Parathyroid adenoma (tissue), 2 donors: Measurements from ENCODE around the gene RNASE7.
A peak's percentile ranks its signal among the peaks of the same experiment; 100 is the strongest.

Experiments
- H2AFZ ChIP-seq: fragments of 300-600 bp; sonication (generic); one replicate; pipeline ENCODE4 v1.7.0; 2017; ENCODE audit warnings: antibody characterized with exemption, mild to moderate bottlenecking
- H3K27ac ChIP-seq: fragments of 300-600 bp; sonication (generic); one replicate; pipeline ENCODE4 v1.7.0; 2017
- H3K27me3 ChIP-seq: fragments of 300-600 bp; sonication (generic); one replicate; pipeline ENCODE4 v1.7.0; 2017; ENCODE audit warnings: low read length; ENCODE audit not compliant: control insufficient read depth, insufficient read depth
- H3K36me3 ChIP-seq: fragments of 300-600 bp; sonication (generic); one replicate; pipeline ENCODE4 v1.7.0; 2017; ENCODE audit warnings: low read length; ENCODE audit not compliant: control insufficient read depth, insufficient read depth
- H3K4me1 ChIP-seq: fragments of 300-600 bp; sonication (generic); one replicate; pipeline ENCODE4 v1.7.0; 2017; ENCODE audit warnings: control low read depth
- H3K4me2 ChIP-seq: fragments of 300-600 bp; sonication (generic); one replicate; pipeline ENCODE4 v1.7.0; 2017; ENCODE audit warnings: low read length
- H3K4me3 ChIP-seq: fragments of 300-600 bp; sonication (generic); one replicate; pipeline ENCODE4 v1.7.0; 2017; ENCODE audit warnings: low read depth, low read length
- H3K79me2 ChIP-seq: fragments of 300-600 bp; sonication (generic); one replicate; pipeline ENCODE4 v1.7.0; 2017; ENCODE audit warnings: control low read depth
- H3K9ac ChIP-seq: fragments of 300-600 bp; sonication (generic); one replicate; pipeline ENCODE4 v1.7.0; 2017; ENCODE audit warnings: mild to moderate bottlenecking
- H3K9me3 ChIP-seq: fragments of 300-600 bp; sonication (generic); one replicate; pipeline ENCODE4 v1.7.0; 2017; ENCODE audit warnings: low read length; ENCODE audit not compliant: control insufficient read depth
- CTCF ChIP-seq: fragments of 300-600 bp; sonication (generic); IDR thresholded peaks from one replicate; pipeline ENCODE4 v1.7.0; 2017; ENCODE audit warnings: antibody characterized with exemption, mild to moderate bottlenecking
- donor health status: primary hyperparathyroidism.

RNASE7 gene

GRCh38 chr14:21041676-21042433, at the start of gene RNASE7:
Gene RNASE7, plus strand, starts transcription at chr14:21042362. Its CDS starts 631 bp downstream, at chr14:21042993.
- peak within 1 kb of the TSS; percentile 69 for H2AFZ ChIP-seq
- peak within 1 kb of the TSS; percentile 96 for H3K27ac ChIP-seq
- H3K9ac ChIP-seq, result peak within 1 kb of the TSS; percentile 13
- no peaks in the 10 kb centered on the region for H3K9me3 ChIP-seq
- no peaks in the 10 kb centered on the region for H3K79me2 ChIP-seq
- H3K4me1 ChIP-seq, result peaks cover 74% of the 10 kb centered on the region
- no peak for TF ChIP-seq CTCF
- peak within 1 kb of the TSS; percentile 18 for H3K4me2 ChIP-seq
- no peak within 1 kb of the TSS for H3K4me3 ChIP-seq
- H3K27me3 ChIP-seq, result no peaks in the 10 kb centered on the region
- H3K36me3 ChIP-seq, result no peaks in the 10 kb centered on the region

GRCh38 chr14:20996521-20996920, 45.6 kb upstream of the RNASE7 start:
- no peak overlapping the region for H2AFZ ChIP-seq
- no peaks in the 10 kb centered on the region for H3K36me3 ChIP-seq
- H3K79me2 ChIP-seq, result peaks cover 2% of the 10 kb centered on the region
- H3K27ac ChIP-seq, result no peak overlapping the region
- no peaks in the 10 kb centered on the region for H3K27me3 ChIP-seq
- H3K4me1 ChIP-seq, result peaks cover 28% of the 10 kb centered on the region
- H3K9me3 ChIP-seq, result no peaks in the 10 kb centered on the region
- no peak overlapping the region for H3K4me2 ChIP-seq
- no peak for TF ChIP-seq CTCF
- H3K9ac ChIP-seq, result no peak overlapping the region
- no peak overlapping the region for H3K4me3 ChIP-seq

GRCh38 chr14:20997115-20997514, 45.0 kb upstream of the RNASE7 start:
- Histone ChIP-seq H3K27ac (no peak overlapping the region), H3K9ac (no peak overlapping the region), H3K36me3 (no peaks in the 10 kb centered on the region), H3K4me1 (peaks cover 27% of the 10 kb centered on the region), H3K4me3 (no peak overlapping the region), H3K4me2 (no peak overlapping the region), H3K27me3 (no peaks in the 10 kb centered on the region), H3K9me3 (no peaks in the 10 kb centered on the region), H3K79me2 (no peaks in the 10 kb centered on the region), H2AFZ (no peak overlapping the region)
- no peak for TF ChIP-seq CTCF

DNA sequence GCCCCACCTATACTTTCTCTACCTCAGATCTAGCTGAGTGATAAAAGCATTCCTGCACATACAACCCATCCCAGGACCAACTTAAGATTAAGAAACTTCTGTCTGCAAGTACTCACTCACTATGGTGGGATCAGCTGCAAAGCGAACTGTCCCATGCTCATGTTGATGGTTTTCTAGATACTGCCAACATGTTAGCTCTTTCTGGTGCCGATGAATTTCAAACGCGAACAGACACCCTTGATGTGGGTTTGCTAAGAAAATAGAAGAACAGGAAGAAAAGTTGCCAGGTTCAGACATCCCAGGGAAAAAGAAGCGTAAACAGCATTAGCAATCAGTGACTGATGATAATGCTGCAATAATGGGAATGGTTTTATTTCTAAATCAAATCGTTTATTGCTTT, 44.6 kb upstream of the RNASE7 start:
- H3K79me2 ChIP-seq, result no peaks in the 10 kb centered on the region
- no peaks in the 10 kb centered on the region for H3K36me3 ChIP-seq
- no peaks in the 10 kb centered on the region for H3K27me3 ChIP-seq
- TF ChIP-seq CTCF, result no peak
- no peak overlapping the region for H3K4me2 ChIP-seq
- no peaks in the 10 kb centered on the region for H3K9me3 ChIP-seq
- no peak overlapping the region for H3K9ac ChIP-seq
- H2AFZ ChIP-seq, result no peak overlapping the region
- H3K27ac ChIP-seq, result no peak overlapping the region
- no peak overlapping the region for H3K4me3 ChIP-seq
- H3K4me1 ChIP-seq, result peaks cover 31% of the 10 kb centered on the region

DNA sequence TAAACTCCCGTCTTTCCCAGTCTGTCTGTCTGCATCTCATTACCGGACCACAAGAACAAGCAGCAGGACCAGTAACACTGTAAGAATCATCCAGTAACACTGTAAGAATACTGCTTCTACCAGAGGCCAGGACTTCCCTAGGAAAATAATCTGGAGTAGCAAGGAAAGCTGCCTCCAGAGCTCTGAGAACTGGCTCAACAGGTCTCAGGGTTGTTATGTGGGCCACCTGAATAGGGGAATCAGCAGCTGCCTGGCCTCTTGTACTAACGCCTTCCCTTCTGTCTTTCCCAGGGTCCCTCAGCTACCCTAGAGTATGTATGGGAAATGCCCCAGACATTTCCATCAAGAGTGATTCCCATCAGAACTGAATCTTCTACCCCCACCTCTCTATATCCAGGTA, 44.0 kb upstream of the RNASE7 start:
- Histone ChIP-seq H3K27me3 (no peaks in the 10 kb centered on the region), H3K9me3 (no peaks in the 10 kb centered on the region), H3K36me3 (no peaks in the 10 kb centered on the region), H3K4me3 (no peak overlapping the region), H3K27ac (peak overlapping the region; percentile 63), H3K4me2 (no peak overlapping the region), H3K9ac (no peak overlapping the region), H3K79me2 (no peaks in the 10 kb centered on the region), H3K4me1 (peaks cover 37% of the 10 kb centered on the region), H2AFZ (no peak overlapping the region)
- no peak for TF ChIP-seq CTCF
